ENCODE results near the gene ZBTB39.

DNA sequence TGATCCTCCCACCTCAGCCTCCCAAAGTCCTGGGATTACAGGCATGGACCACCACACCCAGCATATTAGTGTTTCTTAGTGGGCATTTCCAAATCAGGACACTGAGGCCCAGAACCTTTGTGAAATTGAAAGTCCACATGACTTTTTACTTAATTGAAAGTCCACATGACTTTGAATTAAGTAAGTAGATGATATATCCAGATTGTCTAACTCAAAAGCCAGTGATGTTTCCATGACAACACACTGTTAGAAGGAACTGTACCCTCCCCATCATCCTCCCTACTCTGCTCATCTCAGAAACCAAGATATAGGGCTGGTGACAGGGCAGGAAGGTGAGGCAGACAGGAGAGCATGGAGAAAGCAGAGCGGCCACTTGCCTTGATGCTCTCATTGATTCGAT lies 36.3 kb upstream of the ZBTB39 start:
- no peak for TF ChIP-seq CTCF (IDR thresholded peaks at IDR 0.05; ENCODE audit: low read depth, low read length, missing input control)
- TF ChIP-seq, protein P1, sequence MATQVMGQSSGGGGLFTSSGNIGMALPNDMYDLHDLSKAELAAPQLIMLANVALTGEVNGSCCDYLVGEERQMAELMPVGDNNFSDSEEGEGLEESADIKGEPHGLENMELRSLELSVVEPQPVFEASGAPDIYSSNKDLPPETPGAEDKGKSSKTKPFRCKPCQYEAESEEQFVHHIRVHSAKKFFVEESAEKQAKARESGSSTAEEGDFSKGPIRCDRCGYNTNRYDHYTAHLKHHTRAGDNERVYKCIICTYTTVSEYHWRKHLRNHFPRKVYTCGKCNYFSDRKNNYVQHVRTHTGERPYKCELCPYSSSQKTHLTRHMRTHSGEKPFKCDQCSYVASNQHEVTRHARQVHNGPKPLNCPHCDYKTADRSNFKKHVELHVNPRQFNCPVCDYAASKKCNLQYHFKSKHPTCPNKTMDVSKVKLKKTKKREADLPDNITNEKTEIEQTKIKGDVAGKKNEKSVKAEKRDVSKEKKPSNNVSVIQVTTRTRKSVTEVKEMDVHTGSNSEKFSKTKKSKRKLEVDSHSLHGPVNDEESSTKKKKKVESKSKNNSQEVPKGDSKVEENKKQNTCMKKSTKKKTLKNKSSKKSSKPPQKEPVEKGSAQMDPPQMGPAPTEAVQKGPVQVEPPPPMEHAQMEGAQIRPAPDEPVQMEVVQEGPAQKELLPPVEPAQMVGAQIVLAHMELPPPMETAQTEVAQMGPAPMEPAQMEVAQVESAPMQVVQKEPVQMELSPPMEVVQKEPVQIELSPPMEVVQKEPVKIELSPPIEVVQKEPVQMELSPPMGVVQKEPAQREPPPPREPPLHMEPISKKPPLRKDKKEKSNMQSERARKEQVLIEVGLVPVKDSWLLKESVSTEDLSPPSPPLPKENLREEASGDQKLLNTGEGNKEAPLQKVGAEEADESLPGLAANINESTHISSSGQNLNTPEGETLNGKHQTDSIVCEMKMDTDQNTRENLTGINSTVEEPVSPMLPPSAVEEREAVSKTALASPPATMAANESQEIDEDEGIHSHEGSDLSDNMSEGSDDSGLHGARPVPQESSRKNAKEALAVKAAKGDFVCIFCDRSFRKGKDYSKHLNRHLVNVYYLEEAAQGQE (IDR thresholded peaks at IDR 0.05): no peak
- no peak for TF ChIP-seq FOXA1 (IDR thresholded peaks at IDR 0.05)
- TF ChIP-seq, protein P2, sequence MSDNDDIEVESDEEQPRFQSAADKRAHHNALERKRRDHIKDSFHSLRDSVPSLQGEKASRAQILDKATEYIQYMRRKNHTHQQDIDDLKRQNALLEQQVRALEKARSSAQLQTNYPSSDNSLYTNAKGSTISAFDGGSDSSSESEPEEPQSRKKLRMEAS (IDR thresholded peaks at IDR 0.05): no peak
- no peak for TF ChIP-seq GABPA (IDR thresholded peaks at IDR 0.05 in 1 of 2, conservative IDR thresholded peaks at IDR 0.05 in 1 of 2)
- TF ChIP-seq RAD21 (IDR thresholded peaks at IDR 0.05): no peak
- TF ChIP-seq TAF1 (conservative IDR thresholded peaks at IDR 0.05): no peak
- TF ChIP-seq JUND (IDR thresholded peaks at IDR 0.05): no peak
- TF ChIP-seq, protein P3, sequence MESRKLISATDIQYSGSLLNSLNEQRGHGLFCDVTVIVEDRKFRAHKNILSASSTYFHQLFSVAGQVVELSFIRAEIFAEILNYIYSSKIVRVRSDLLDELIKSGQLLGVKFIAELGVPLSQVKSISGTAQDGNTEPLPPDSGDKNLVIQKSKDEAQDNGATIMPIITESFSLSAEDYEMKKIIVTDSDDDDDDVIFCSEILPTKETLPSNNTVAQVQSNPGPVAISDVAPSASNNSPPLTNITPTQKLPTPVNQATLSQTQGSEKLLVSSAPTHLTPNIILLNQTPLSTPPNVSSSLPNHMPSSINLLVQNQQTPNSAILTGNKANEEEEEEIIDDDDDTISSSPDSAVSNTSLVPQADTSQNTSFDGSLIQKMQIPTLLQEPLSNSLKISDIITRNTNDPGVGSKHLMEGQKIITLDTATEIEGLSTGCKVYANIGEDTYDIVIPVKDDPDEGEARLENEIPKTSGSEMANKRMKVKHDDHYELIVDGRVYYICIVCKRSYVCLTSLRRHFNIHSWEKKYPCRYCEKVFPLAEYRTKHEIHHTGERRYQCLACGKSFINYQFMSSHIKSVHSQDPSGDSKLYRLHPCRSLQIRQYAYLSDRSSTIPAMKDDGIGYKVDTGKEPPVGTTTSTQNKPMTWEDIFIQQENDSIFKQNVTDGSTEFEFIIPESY (IDR thresholded peaks at IDR 0.05): no peak
- TF ChIP-seq YY1 (IDR thresholded peaks at IDR 0.05): no peak
- TF ChIP-seq, protein P4, sequence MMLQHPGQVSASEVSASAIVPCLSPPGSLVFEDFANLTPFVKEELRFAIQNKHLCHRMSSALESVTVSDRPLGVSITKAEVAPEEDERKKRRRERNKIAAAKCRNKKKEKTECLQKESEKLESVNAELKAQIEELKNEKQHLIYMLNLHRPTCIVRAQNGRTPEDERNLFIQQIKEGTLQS (IDR thresholded peaks at IDR 0.05): no peak
- TF ChIP-seq EGR1 (IDR thresholded peaks at IDR 0.05; ENCODE audit: low read depth in 2 of 2): no peak
- no peak for TF ChIP-seq RXRA (IDR thresholded peaks at IDR 0.05)
- no peak for TF ChIP-seq SP1 (IDR thresholded peaks at IDR 0.05)
